Loucy (cell line): ENCODE data around the gene SEMA3A.
A peak's percentile ranks its signal among the peaks of the same experiment; 100 is the strongest.

ENCODE experiments used
- H2AFZ ChIP-seq: fragments of 200-600 bp; sonication (generic); 2 replicates; pipeline ENCODE4 v1.6.0; 2016; ENCODE audit warnings: antibody characterized with exemption, mild to moderate bottlenecking, low read length, moderate library complexity
- H3F3A ChIP-seq: fragments of 200-600 bp; 2 replicates; pipeline ENCODE4 v1.6.0; 2016; ENCODE audit warnings: antibody characterized with exemption, low read depth, mild to moderate bottlenecking
- H3K27me3 ChIP-seq: fragments of 200-600 bp; sonication (generic); 2 replicates; pipeline ENCODE4 v1.6.1; 2014; ENCODE audit warnings: low read length, mild to moderate bottlenecking; ENCODE audit not compliant: insufficient read depth, poor library complexity, severe bottlenecking
- H3K36me3 ChIP-seq: fragments of 200-600 bp; sonication (generic); 2 replicates; pipeline ENCODE4 v1.6.1; 2016; ENCODE audit warnings: low read length; ENCODE audit not compliant: insufficient read depth
- H3K4me1 ChIP-seq: fragments of 200-600 bp; sonication (generic); 2 replicates; pipeline ENCODE4 v1.5.1; 2014; ENCODE audit warnings: low read length, mild to moderate bottlenecking; ENCODE audit not compliant: insufficient read depth, poor library complexity, severe bottlenecking
- H3K4me2 ChIP-seq: fragments of 200-600 bp; sonication (generic); 2 replicates; pipeline ENCODE4 v1.6.0; 2014; ENCODE audit warnings: antibody characterized with exemption, low read length, low read depth, mild to moderate bottlenecking; ENCODE audit not compliant: poor library complexity, severe bottlenecking
- H3K4me3 ChIP-seq: fragments of 200-600 bp; sonication (generic); 2 replicates; pipeline ENCODE4 v1.5.1; 2014; ENCODE audit warnings: low read length, mild to moderate bottlenecking, mixed read lengths; ENCODE audit not compliant: poor library complexity, severe bottlenecking
- H3K79me2 ChIP-seq: fragments of 200-600 bp; sonication (generic); 2 replicates; pipeline ENCODE4 v1.6.1; 2014; ENCODE audit warnings: low read length; ENCODE audit not compliant: insufficient read depth
- H3K9ac ChIP-seq: fragments of 200-600 bp; sonication (generic); 2 replicates; pipeline ENCODE4 v1.6.0; 2014; ENCODE audit warnings: mild to moderate bottlenecking, low read depth, low read length, moderate library complexity; ENCODE audit not compliant: poor library complexity, severe bottlenecking
- H3K9me2 ChIP-seq: fragments of 200-600 bp; sonication (generic); replicated peaks from 2 replicates; pipeline ENCODE4 v1.6.1; 2016; ENCODE audit warnings: low read depth, low read length, mixed read lengths
- H3K9me3 ChIP-seq: fragments of 200-600 bp; sonication (generic); 2 replicates; pipeline ENCODE4 v1.6.1; 2014; ENCODE audit warnings: mild to moderate bottlenecking, antibody characterized with exemption, low read length, low read depth; ENCODE audit not compliant: insufficient read depth
- H4K20me1 ChIP-seq: fragments of 200-600 bp; sonication (generic); 2 replicates; pipeline ENCODE4 v1.6.0; 2014; ENCODE audit warnings: antibody characterized with exemption, low read length, mild to moderate bottlenecking; ENCODE audit not compliant: insufficient read depth, poor library complexity, severe bottlenecking
- CTCF ChIP-seq: fragments of 200-600 bp; sonication (generic); conservative IDR thresholded peaks from 2 replicates; pipeline ENCODE4 v1.5.1; 2014; ENCODE audit warnings: mild to moderate bottlenecking, antibody characterized with exemption, low read length
- EZH2phosphoT487 ChIP-seq: fragments of 200-600 bp; IDR thresholded peaks from 2 replicates; pipeline ENCODE4 v1.6.1; 2018; ENCODE audit warnings: antibody characterized with exemption, mild to moderate bottlenecking, moderate library complexity, borderline replicate concordance

SEMA3A gene

GRCh38 chr7:84199216-84199615 lies 4.6 kb upstream of the SEMA3A start:
- Histone ChIP-seq H3K9ac (no peak overlapping the region), H3F3A (no peaks in the 10 kb centered on the region), H3K4me1 (peaks cover 13% of the 10 kb centered on the region), H3K36me3 (no peaks in the 10 kb centered on the region), H3K79me2 (no peaks in the 10 kb centered on the region), H3K27me3 (no peaks in the 10 kb centered on the region), H3K9me3 (no peaks in the 10 kb centered on the region), H4K20me1 (no peaks in the 10 kb centered on the region), H3K4me3 (no peak overlapping the region), H3K4me2 (no peak overlapping the region), H2AFZ (no peak overlapping the region), H3K9me2 (no peaks in the 10 kb centered on the region)
- no peak for TF ChIP-seq CTCF
- TF ChIP-seq EZH2phosphoT487 = no peak

- Histone ChIP-seq H4K20me1 (no peaks in the 10 kb centered on the region), H3K9me3 (no peaks in the 10 kb centered on the region), H3K4me3 (peak overlapping the region; percentile 71), H3K36me3 (no peaks in the 10 kb centered on the region), H3K9ac (no peak overlapping the region), H3K4me1 (peaks cover 14% of the 10 kb centered on the region), H3K4me2 (peak overlapping the region; percentile 74), H3K27me3 (no peaks in the 10 kb centered on the region), H3K9me2 (no peaks in the 10 kb centered on the region), H3F3A (no peaks in the 10 kb centered on the region), H2AFZ (peak overlapping the region; percentile 86), H3K79me2 (no peaks in the 10 kb centered on the region)
- TF ChIP-seq EZH2phosphoT487 (no peak), CTCF (no peak)
These were observed 1.5 kb upstream of the SEMA3A start for GRCh38 chr7:84196084-84196503.

GRCh38 chr7:84195295-84196060 lies 889 bp upstream of the SEMA3A start:
- peaks cover 14% of the 10 kb centered on the region for H3K4me1 ChIP-seq
- H3K36me3 ChIP-seq = no peaks in the 10 kb centered on the region
- no peaks in the 10 kb centered on the region for H3K9me3 ChIP-seq
- no peaks in the 10 kb centered on the region for H3K27me3 ChIP-seq
- TF ChIP-seq CTCF = no peak
- no peak for TF ChIP-seq EZH2phosphoT487
- H2AFZ ChIP-seq = peak overlapping the region; percentile 86
- no peaks in the 10 kb centered on the region for H3K79me2 ChIP-seq
- H3K9ac ChIP-seq = peak overlapping the region; percentile 55
- no peaks in the 10 kb centered on the region for H3F3A ChIP-seq
- H3K4me2 ChIP-seq = peak overlapping the region; percentile 74
- no peaks in the 10 kb centered on the region for H4K20me1 ChIP-seq
- H3K9me2 ChIP-seq = no peaks in the 10 kb centered on the region
- H3K4me3 ChIP-seq = peak overlapping the region; percentile 71
